Esophagus muscularis mucosa (tissue), 4 donors: Measurements from ENCODE around the gene PCDH1. TPM values are rescaled to one million over a fixed set of nuclear protein-coding genes. Genes with fewer than 3 reads are reported as not detected.

Experiments used
- DNase-seq: peaks from one replicate; pipeline ENCODE4 v3.0.0-alpha.2; 2017; ENCODE audit errors: extremely low spot score
- H3K27ac ChIP-seq, 4 donors: fragments of 200-600 bp; sonication (generic); replicated peaks in 1 of 4; 1 replicate in 3 of 4; 2 replicates in 1 of 4; pipeline ENCODE4 v1.5.1; 2016 to 2019; ENCODE audit warnings: mild to moderate bottlenecking in 1 of 4
- H3K27me3 ChIP-seq, 4 donors: fragments of 200-600 bp; sonication (generic); one replicate each; pipeline versions ENCODE4 v1.5.1 to v1.6.0; 2016 to 2019
- H3K36me3 ChIP-seq, 4 donors: fragments of 200-600 bp; sonication (generic); one replicate each; pipeline ENCODE4 v1.5.1; 2016 to 2019
- H3K4me1 ChIP-seq, 4 donors: fragments of 200-600 bp; sonication (generic); one replicate each; pipeline ENCODE4 v1.5.1; 2016 to 2019
- H3K4me3 ChIP-seq, 4 donors: fragments of 200-600 bp; sonication (generic); 1 replicate in 2 of 4; 2 replicates in 2 of 4; pipeline ENCODE4 v1.5.1; 2016 to 2019; ENCODE audit warnings: mild to moderate bottlenecking in 4 of 4, moderate library complexity in 1 of 4
- H3K9me3 ChIP-seq, 4 donors: fragments of 200-600 bp; sonication (generic); 1 replicate in 3 of 4; 2 replicates in 1 of 4; pipeline ENCODE4 v1.5.1; 2016 to 2019
- EP300 ChIP-seq: sonication (generic); formaldehyde crosslinking; IDR thresholded peaks from one replicate; pipeline ENCODE4 v1.6.1; 2017; ENCODE audit warnings: antibody characterized with exemption
- POLR2A ChIP-seq: fragments of 450-650 bp; IDR thresholded peaks from one replicate; pipeline ENCODE4 v1.6.1; 2017; ENCODE audit warnings: antibody characterized with exemption, moderate library complexity, mild to moderate bottlenecking, low read depth
- POLR2AphosphoS5 ChIP-seq, 2 donors: sonication (generic); formaldehyde crosslinking; IDR thresholded peaks; one replicate each; pipeline ENCODE4 v1.6.1; 2017; ENCODE audit warnings: antibody characterized with exemption in 2 of 2
- WGBS: methylation state at CpG from one replicate; pipeline ENCODE4 v1.1.5; 2018; 5-methylcytosine and 5-hydroxymethylcytosine counted together
- intact Hi-C: fragments of 100-400 bp; cut with DNase I; formaldehyde crosslinking; loops from one replicate; pipeline ENCODE4 v1.15.1; 2023
- total RNA-seq, 4 donors: library from RNA; depleted of rRNA; stranded (reverse); fragments of >200 nt; gene quantifications; one replicate each; pipeline versions ENCODE4 v1.1.0 to v1.2.1, GENCODE V29; 2016
- TF ChIP-seq, protein P1 (sequence below), 3 experiments: fragments of 200-600 bp in 2 of 3; fragments of 450-650 bp in 1 of 3; sonication (generic) in 2 of 3; IDR thresholded peaks; one replicate each; pipeline ENCODE4 v1.5.1; 2017 to 2019; ENCODE audit warnings: antibody characterized with exemption in 3 of 3, mild to moderate bottlenecking in 2 of 3, moderate library complexity in 1 of 3

Gene PCDH1
- total RNA-seq, 4 donors from 2014 or later: 18.7 to 57.8 (median 38.2) TPM

DNA sequence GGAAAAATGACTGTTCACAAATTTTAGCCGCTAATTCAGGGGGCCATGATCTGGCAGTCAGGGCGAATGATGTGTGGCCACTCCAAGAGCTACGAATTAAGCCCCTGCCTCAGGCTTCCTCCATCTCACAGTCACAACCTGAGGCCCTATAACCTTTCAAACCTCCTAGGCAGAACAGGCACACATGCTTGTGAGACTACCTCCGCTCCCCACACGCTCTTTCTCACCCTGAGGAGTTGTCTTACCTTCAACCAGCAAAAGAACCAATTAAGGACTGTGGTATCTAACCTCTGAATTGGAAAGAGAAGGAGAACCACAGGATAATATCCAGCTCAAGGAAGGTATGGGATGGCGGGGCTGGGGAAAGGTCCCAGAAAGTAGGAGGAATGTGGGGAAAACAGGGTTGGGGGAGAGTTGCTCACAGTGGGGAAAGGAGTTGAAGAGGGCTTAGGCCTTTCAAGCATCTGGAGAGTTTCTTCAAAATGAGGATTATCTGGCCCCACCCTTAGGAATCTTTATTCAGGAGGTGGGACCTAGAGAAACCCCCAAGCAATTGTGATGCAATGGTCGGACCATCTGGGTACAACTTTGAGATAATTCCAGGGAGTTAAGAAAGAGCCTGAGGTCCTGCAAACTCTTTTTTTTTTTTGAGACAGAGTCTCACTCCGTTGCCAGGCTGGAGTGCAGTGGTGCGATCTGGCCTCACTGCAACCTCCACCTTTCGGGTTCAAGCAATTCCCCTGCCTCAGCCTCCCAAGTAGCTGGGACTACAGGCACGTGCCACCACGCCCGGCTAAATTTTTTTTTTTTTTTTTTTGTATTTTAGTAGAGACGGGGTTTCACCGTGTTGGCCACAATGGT lies 5.5 kb downstream of the PCDH1 start:
- Histone ChIP-seq H3K27ac (no peak overlapping the region), H3K4me1 (peaks cover 30 to 61% (median 48%) of the 10 kb centered on the region in 4 donors), H3K9me3 (no peaks in the 10 kb centered on the region), H3K27me3 (peaks cover 0 to 61% (median 25%) of the 10 kb centered on the region in 4 donors), H3K36me3 (peaks cover 0 to 22% (median 11%) of the 10 kb centered on the region in 4 donors), H3K4me3 (no peak overlapping the region)
- 74% methylated on average over 15 of the region's 15 CpGs for WGBS
- intact Hi-C loops: no loop called here
- no peak for TF ChIP-seq POLR2AphosphoS5 (IDR thresholded peaks at IDR 0.05)
- TF ChIP-seq, protein P1, sequence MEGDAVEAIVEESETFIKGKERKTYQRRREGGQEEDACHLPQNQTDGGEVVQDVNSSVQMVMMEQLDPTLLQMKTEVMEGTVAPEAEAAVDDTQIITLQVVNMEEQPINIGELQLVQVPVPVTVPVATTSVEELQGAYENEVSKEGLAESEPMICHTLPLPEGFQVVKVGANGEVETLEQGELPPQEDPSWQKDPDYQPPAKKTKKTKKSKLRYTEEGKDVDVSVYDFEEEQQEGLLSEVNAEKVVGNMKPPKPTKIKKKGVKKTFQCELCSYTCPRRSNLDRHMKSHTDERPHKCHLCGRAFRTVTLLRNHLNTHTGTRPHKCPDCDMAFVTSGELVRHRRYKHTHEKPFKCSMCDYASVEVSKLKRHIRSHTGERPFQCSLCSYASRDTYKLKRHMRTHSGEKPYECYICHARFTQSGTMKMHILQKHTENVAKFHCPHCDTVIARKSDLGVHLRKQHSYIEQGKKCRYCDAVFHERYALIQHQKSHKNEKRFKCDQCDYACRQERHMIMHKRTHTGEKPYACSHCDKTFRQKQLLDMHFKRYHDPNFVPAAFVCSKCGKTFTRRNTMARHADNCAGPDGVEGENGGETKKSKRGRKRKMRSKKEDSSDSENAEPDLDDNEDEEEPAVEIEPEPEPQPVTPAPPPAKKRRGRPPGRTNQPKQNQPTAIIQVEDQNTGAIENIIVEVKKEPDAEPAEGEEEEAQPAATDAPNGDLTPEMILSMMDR (IDR thresholded peaks at IDR 0.05): no peak
- no peak for TF ChIP-seq EP300
- TF ChIP-seq POLR2A: no peak
- no peak for DNase-seq

DNA sequence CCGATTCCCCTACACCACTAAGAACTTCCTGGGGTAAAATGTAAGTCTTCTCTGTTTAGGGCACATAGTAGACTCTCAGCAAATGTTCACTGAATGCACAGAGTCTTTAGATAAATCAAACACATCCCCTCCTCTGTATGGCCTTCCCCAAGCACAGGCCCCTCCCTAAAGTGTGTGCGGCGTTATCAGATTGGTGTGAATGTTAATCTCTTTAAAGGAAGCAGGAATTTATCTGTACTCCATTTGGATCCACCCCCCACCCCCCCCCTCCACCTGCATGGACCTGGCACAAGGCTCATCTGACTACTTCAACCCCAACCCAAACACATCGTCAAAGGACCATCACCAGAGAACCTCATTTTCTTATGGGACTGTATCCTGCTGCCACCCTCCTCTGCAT lies 6.3 kb downstream of the PCDH1 start:
- H3K36me3 ChIP-seq: peaks cover 0 to 29% (median 12%) of the 10 kb centered on the region in 4 donors
- no peak overlapping the region for H3K27ac ChIP-seq
- H3K4me1 ChIP-seq: peaks cover 21 to 53% (median 42%) of the 10 kb centered on the region in 4 donors
- H3K9me3 ChIP-seq: no peaks in the 10 kb centered on the region
- H3K27me3 ChIP-seq: peaks cover 0 to 53% (median 19%) of the 10 kb centered on the region in 4 donors
- intact Hi-C loops: no loop called here
- H3K4me3 ChIP-seq: no peak overlapping the region
- 60% methylated on average over 4 of the region's 4 CpGs for WGBS
- DNase-seq: no peak
- no peak for TF ChIP-seq POLR2AphosphoS5 (IDR thresholded peaks at IDR 0.05)
- TF ChIP-seq, protein P1 (IDR thresholded peaks at IDR 0.05): no peak
- TF ChIP-seq POLR2A: no peak
- TF ChIP-seq EP300: no peak

DNA sequence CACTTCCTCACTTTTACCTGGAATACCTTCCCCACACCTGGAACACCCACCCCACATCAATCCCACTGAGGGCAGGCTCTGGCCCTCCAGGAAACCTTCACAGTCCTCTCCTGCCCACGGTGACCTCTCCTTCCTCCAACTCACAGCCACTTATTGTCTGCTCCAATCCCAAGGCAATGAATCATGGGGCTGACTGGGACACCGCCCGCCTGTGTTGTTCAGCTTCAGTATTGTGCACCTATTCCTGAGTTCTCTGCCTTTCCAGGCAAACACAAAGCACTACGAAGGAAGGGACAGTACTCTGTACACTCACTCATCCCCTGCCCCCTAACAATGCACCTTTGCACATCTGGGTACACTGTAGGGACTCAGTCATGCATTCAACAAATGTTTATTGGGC lies 7.3 kb downstream of the PCDH1 start:
- Histone ChIP-seq H3K4me3 (no peak overlapping the region), H3K9me3 (no peaks in the 10 kb centered on the region), H3K36me3 (peaks cover 0 to 34% (median 12%) of the 10 kb centered on the region in 4 donors), H3K27ac (peak overlapping the region in 1 of 4 donors; percentile 33), H3K4me1 (peaks cover 11 to 43% (median 32%) of the 10 kb centered on the region in 4 donors), H3K27me3 (peaks cover 0 to 43% (median 9%) of the 10 kb centered on the region in 4 donors)
- intact Hi-C loops: no loop called here
- WGBS: 70% methylated on average over 4 of the region's 4 CpGs
- DNase-seq: no peak
- no peak for TF ChIP-seq POLR2A
- TF ChIP-seq, protein P1 (IDR thresholded peaks at IDR 0.05): no peak
- no peak for TF ChIP-seq POLR2AphosphoS5 (IDR thresholded peaks at IDR 0.05)
- no peak for TF ChIP-seq EP300

DNA sequence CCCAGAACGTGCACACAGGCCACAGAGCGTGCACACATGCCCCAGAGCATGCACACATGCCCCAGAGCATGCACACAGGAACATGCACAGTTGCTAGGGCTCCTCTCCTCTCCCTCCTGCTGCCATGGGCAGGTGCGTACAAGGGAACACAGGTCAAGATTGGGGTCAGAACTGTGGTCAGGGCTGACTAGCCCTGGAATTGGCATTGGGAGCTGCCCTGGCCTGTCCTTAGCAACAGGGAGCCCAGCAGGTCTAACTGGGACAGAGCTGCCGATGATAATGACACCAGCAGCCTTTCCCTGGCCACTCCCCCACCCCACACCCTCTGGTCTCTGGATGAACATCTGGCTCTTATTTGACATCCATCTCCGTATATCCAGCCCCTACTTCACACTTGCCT lies 8.0 kb downstream of the PCDH1 start:
- no peaks in the 10 kb centered on the region for H3K9me3 ChIP-seq
- peak overlapping the region in 1 of 4 donors; percentile 16 for H3K27ac ChIP-seq
- H3K27me3 ChIP-seq: peaks cover 0 to 36% (median 6%) of the 10 kb centered on the region in 4 donors
- DNase-seq: no peak
- intact Hi-C loops: no loop called here
- no peak overlapping the region for H3K4me3 ChIP-seq
- peaks cover 0 to 41% (median 12%) of the 10 kb centered on the region in 4 donors for H3K36me3 ChIP-seq
- TF ChIP-seq, protein P1 (IDR thresholded peaks at IDR 0.05): no peak
- TF ChIP-seq POLR2AphosphoS5 (IDR thresholded peaks at IDR 0.05): no peak
- no peak for TF ChIP-seq POLR2A
- TF ChIP-seq EP300: no peak
- 46% methylated on average over 3 of the region's 5 CpGs for WGBS
- peaks cover 5 to 36% (median 26%) of the 10 kb centered on the region in 4 donors for H3K4me1 ChIP-seq
